Suppressor macrophage treated with lipopolysaccharide for 4 hours (primary cell): ENCODE measurements around the gene INAFM2.

Source experiments
- DNase-seq: peaks from one replicate; pipeline ENCODE4 v3.0.0-alpha.2; 2020

Gene INAFM2

GRCh38 chr15:40345225-40345866, 21.9 kb downstream of the INAFM2 start:
- no peak for DNase-seq

- no peak for DNase-seq
Observed at GRCh38 chr15:40345867-40346578, 22.5 kb downstream of the INAFM2 start.

DNA sequence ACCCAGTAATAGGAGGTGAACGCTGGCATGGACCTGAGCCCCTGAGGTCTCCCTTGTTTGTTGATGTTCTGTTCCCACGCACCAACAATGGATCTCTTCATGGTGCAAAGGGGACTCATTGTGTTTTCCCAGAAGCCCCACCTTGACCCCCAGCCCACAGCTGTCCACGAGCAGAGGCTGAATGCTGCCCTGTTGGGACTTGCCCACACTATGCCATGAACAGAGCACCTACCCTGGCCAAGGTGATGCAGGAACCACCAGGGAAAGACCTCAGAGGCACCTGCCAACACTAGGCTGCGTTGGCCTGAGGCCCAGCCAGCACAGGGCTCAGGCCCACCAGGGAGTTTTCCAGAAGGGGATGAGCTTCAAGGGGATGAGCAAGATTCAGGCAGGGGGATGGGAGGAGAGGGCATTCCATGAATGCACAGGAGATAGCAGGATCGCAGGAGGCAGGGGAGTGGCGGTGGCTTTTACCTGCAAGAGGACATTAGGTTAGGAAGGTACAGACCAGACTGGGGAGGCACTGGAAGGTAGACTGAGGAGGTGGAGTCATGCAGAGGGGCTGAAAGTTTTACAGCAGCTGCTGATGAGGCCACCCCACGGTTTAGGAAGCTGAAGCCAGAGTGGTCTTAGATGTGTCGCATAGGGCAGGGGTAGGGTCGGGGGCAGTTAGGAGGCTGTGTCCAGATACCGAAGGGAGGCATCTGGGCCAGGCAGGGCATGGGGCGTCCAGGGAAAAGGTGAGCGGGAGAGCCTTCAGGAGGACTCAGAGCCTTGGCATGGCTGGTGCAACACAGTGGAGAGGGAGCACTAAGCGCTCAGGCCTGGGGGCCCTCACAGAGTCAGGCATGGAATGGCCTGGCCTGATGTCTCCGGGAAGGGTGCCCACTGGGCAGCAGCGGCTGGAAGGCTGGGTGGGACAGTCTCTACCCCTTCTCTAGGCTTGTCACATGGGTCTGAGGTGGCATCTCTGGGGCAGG, 23.4 kb downstream of the INAFM2 start:
- DNase-seq = no peak

DNA sequence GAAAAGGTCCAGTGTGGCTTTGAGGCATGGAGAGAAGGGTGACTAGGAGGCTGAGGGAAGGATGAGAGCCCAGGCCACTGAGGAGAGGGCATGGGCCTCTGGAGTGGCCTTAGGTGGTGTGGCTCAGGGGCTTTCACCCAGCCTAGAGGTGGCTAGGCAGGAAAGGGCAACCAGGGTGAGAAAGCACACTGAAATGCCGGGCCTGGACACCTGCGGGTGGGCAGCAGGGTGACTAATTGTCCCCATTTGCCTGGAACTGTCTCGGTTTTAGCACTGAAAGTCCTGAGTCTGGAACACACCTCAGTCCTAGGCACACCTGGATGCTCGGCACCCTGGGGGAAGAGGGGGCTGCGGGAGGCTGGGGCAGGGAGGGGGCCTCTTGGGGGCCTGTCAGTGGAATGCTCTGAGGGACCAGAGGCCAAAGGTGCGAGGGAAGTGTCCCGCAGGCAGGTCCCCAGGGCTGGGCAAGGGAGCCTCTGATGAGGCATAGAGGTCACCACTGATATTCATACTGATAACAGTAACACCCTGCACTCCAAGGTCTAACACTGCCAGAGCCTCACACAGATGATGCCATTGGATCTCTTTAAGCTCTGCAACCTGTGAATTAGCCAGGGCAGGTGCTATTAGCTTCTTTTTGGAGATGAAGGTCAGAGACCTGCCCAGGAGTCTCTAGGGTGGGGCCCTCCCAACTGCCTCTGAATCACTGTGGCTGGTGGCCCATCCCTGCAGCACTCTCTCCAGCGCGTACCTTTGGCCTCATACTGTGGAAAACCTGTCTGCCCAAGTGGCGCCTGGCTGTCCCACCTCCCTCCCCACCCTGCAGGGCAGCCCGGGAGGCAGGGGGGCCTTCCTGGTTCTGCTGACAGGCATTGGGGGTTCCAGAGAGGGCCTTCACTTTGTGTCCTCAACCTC, 24.3 kb downstream of the INAFM2 start:
- DNase-seq = no peak

DNA sequence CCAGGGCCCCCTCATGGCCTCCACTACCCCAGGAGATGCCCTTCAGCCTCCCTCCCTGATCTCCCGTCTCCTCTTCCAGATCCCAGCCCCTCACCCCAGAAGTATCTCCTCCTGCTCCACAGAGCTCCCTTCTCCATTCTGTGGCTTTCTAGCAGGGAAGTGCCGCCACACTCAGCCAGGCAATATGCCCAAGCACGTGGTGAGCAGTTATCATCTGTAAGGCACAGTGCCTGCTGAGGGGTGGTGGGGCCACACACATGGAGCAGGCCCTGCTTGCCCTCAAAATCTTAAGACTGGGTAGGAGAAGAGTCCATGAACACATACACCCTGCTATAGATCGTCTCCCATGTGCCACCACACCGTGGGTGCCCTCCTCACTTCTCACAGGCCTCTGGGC, 25.0 kb downstream of the INAFM2 start:
- no peak for DNase-seq

GRCh38 chr15:40349163-40349562, 25.7 kb downstream of the INAFM2 start:
- DNase-seq = no peak

DNA sequence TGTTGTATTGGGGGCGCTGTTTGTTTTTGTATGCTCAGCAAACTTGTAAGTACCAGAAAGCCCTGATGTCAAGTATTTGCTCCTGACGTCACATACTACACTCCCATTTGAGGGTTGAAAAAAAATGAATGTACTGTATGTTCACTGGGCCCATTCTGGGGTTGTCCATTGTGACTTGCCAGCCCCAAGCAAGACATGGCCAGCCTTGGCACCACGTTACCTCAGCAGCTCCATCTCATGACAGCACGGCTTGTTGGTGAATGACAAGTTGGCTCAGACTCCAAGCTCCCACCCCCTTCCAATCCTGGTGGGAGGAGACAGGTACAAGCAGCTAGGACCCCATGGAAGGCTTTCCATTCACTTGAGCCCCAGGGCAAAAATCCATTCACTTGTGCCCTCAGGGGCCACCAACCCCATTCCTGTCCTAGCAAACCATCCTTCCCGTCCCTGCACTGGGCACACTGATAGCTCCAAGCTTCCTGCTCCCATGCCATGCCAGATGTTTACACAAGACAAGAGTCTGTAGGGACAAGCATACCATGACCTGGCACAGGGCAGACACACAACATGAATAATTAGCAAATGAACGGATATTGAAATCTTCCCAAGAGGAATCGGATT, 28.9 kb downstream of the INAFM2 start:
- DNase-seq = no peak

- no peak for DNase-seq
Observed at GRCh38 chr15:40353697-40354096, 30.2 kb downstream of the INAFM2 start.

DNA sequence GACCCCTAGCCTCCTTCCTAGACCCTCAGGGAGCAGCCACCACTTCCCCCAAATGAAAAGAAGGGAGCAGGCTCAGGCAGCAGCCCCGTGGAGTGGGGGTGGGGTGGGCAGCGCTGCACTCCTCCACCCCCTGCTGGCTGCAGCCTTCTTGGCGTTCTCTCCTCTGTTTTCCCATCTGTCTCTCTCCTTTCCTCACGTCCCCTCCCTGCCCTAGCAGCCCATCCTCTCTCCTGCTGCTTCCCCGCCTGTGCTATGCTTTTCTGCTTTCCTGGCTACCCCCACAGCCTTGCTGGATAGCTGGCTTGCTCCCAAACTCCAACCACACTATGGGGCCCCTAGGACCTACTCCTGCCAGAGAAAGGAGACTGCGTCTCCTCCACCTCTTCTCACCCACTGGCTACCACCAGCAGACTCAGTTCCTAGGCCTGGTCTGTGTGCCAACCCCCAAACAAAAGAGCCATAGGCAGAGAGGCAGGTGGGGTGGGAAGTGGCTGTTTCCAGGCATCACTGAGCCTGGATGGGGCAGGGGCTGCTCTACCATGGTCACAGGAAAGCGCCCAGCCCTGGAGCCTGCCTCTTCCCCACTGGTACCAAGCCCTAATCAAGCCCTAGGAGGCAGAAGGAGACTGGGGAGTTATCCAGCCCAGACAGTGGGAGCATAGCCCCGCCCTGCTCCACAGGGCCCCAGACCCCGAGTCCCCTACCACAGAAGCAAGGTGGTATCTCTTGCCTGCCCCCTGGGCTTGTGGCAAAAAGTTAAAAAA, 31.1 kb downstream of the INAFM2 start:
- DNase-seq = no peak

- no peak for DNase-seq
Observed at GRCh38 chr15:40355976-40356585, 32.6 kb downstream of the INAFM2 start.

DNA sequence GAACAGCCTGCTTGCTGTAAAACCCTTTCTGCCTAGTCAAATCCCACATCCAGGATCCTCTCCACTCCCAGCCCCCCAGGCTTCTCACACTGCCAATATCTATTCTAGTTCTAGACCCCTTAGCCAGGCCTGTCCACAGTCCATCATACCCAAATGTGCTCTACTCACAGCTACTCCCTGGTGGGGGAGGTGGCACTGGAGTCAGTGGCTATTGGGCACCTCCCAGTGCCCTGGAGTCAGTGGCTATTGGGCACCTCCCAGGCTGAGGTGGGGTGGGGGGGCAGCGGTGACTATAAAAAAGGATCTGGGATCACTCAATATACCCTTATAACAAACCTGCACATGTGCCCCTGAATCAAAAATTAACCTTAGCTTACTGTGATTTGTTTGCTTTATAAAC, 33.8 kb downstream of the INAFM2 start:
- no peak for DNase-seq

- peak; percentile 95 for DNase-seq
Observed at GRCh38 chr15:40357723-40358470, 34.4 kb downstream of the INAFM2 start, which contains the start of gene DISP2. TSS of gene DISP2 (plus strand) at chr15:40358219. CDS start at chr15:40358322, 103 bp downstream.

- no peak for DNase-seq
Observed at GRCh38 chr15:40358471-40359353, 35.2 kb downstream of the INAFM2 start.

GRCh38 chr15:40360015-40360414, 36.5 kb downstream of the INAFM2 start:
- DNase-seq = no peak

- no peak for DNase-seq
Observed at GRCh38 chr15:40361640-40362039, 38.1 kb downstream of the INAFM2 start.

DNA sequence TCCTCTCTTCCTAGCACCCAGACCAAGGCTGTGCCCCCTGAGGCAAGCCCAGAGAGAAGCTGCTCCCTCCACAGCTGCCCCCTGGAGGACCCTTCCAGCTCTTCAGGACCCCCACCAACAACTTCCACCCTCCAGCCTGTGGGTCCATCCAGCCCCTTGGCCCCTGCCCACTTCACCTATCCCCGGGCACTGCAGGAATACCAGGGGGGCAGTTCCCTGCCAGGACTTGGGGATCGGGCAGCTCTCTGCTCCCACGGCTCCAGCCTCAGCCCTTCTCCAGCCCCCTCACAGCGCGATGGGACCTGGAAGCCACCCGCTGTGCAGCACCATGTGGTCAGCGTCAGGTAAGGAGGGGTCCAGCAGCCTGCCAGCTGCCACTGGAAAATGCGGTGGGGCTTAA, 40.1 kb downstream of the INAFM2 start:
- no peak for DNase-seq

DNA sequence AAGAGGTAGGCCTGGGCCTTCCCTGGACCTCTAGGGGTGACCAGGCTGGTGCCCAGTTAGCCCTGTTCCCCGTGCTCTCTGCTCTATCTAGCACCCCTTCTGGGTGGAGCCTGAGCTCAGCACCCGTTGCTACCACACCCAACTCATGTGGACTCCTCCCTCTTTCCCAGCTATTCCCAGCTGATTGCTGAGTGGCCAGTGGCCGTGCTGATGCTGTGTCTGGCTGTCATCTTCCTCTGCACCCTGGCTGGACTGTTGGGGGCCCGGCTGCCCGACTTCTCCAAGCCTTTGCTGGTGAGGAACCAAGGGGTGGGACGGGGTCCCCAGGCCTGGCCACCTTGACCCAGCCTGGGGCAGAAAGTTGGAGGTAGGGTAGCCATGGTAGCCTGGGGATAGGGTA, 40.8 kb downstream of the INAFM2 start:
- no peak for DNase-seq

DNA sequence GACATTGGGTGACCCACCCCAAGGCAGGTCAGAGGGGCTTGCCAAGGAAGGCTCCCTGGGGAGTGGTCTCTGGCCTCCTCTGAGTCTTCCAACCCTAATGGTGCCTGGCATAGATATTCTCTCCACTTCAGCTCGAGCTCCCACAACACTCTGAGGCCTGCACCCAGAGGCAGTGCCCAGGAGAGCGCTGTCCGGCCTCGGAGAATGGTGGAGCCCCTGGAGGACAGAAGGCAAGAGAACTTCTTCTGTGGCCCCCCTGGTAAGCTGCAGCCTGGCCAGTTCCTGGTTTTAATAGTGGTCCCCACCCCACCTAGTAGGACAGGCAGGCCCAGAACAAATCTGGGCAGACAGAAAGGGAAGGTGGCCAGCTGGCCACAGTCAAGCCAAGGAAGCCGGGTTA, 41.5 kb downstream of the INAFM2 start:
- no peak for DNase-seq
